Keratinocyte (primary cell): ENCODE measurements around the gene CCDC122. TPM values are rescaled to one million over a fixed set of nuclear protein-coding genes. Genes with fewer than 3 reads are reported as not detected.

Source experiments
- DNase-seq: peaks from one replicate; pipeline ENCODE4 v3.0.0-alpha.2; 2011; ENCODE audit warnings: low read depth, missing footprints, low spot score
- FAIRE-seq: peaks from 2 replicates; lab custom pipeline; 2011; peaks lifted over from hg19 to GRCh38; lab: Jason Lieb, UNC
- H2AFZ ChIP-seq: 2 replicates; pipeline ENCODE4 v1.6.0; 2012; ENCODE audit warnings: low read length, control low read depth, inconsistent platforms; ENCODE audit not compliant: control insufficient read depth
- H3K27ac ChIP-seq: 2 replicates; pipeline ENCODE4 v1.5.1; 2011; ENCODE audit warnings: low read length; ENCODE audit not compliant: control insufficient read depth, insufficient read depth
- H3K27me3 ChIP-seq: 3 replicates; pipeline ENCODE4 v1.6.0; 2011; ENCODE audit warnings: low read length; ENCODE audit not compliant: control insufficient read depth, insufficient read depth; ENCODE audit errors: extremely low read depth
- H3K36me3 ChIP-seq, 2 experiments: 2 replicates in 1 of 2; 3 replicates in 1 of 2; pipeline ENCODE4 v1.5.1; 2011; ENCODE audit warnings: low read length in 2 of 2, mild to moderate bottlenecking in 1 of 2; ENCODE audit not compliant: control insufficient read depth in 2 of 2, insufficient read depth in 2 of 2; ENCODE audit errors: extremely low read depth in 1 of 2
- H3K4me1 ChIP-seq: 3 replicates; pipeline ENCODE4 v1.5.1; 2011; ENCODE audit warnings: low read length; ENCODE audit not compliant: control insufficient read depth, insufficient read depth; ENCODE audit errors: extremely low read depth
- H3K4me2 ChIP-seq: 3 replicates; pipeline ENCODE4 v1.6.0; 2011; ENCODE audit warnings: low read depth, low read length; ENCODE audit not compliant: control insufficient read depth, insufficient read depth; ENCODE audit errors: extremely low read depth
- H3K4me3 ChIP-seq, 3 experiments: fragments of 200-600 bp in 1 of 3; sonication (generic) in 1 of 3; 2 replicates in 2 of 3; 3 replicates in 1 of 3; pipeline ENCODE4 v1.5.1; 2011 to 2016; ENCODE audit warnings: low read length in 3 of 3, mild to moderate bottlenecking in 3 of 3, control low read depth in 2 of 3, inconsistent platforms in 1 of 3, low read depth in 1 of 3, mixed read lengths in 1 of 3, mixed run types in 1 of 3, moderate library complexity in 1 of 3; ENCODE audit not compliant: control insufficient read depth in 2 of 3, insufficient read depth in 2 of 3; ENCODE audit errors: extremely low read depth in 1 of 3
- H3K79me2 ChIP-seq: 2 replicates; pipeline ENCODE4 v1.6.0; 2012; ENCODE audit warnings: low read length; ENCODE audit not compliant: control insufficient read depth, insufficient read depth
- H3K9ac ChIP-seq: 3 replicates; pipeline ENCODE4 v1.6.0; 2011; ENCODE audit warnings: low read length; ENCODE audit not compliant: control insufficient read depth, insufficient read depth; ENCODE audit errors: extremely low read depth
- H3K9me1 ChIP-seq: 3 replicates; pipeline ENCODE4 v1.6.0; 2011; ENCODE audit warnings: low read length; ENCODE audit not compliant: control insufficient read depth, insufficient read depth; ENCODE audit errors: extremely low read depth
- H3K9me3 ChIP-seq: 2 replicates; pipeline ENCODE4 v1.5.1; 2012; ENCODE audit warnings: low read depth, low read length; ENCODE audit not compliant: control insufficient read depth
- H4K20me1 ChIP-seq: 3 replicates; pipeline ENCODE4 v1.6.0; 2011; ENCODE audit warnings: low read length; ENCODE audit not compliant: control insufficient read depth, insufficient read depth; ENCODE audit errors: extremely low read depth
- EZH2 ChIP-seq: IDR thresholded peaks from one replicate; pipeline ENCODE4 v1.6.1; 2012; ENCODE audit warnings: inconsistent platforms, mild to moderate bottlenecking, low read length, moderate library complexity
- dilution Hi-C: fragments of 300-500 bp; cut with MboI; formaldehyde crosslinking; loops from one replicate; pipeline ENCODE4 v1.7.0; 2020; ENCODE audit warnings: low sequenced_read_pairs; ENCODE audit not compliant: extremely low pct_ligation_motif_present
- polyA plus RNA-seq, 5 experiments: library from polyadenylated mRNA; depleted of rRNA in 3 of 5; stranded (reverse) in 3 of 5; stranded (forward) in 1 of 5; unstranded in 1 of 5; fragments of >200 nt; gene quantifications; 1 replicate in 1 of 5; 2 replicates in 3 of 5; 3 replicates in 1 of 5; pipeline versions ENCODE4 v1.2.1 to v1.2.3, GENCODE V29; 2011 to 2012; ENCODE audit warnings: missing spikeins in 2 of 5, low read depth in 1 of 5, low replicate concordance in 1 of 5
- TF ChIP-seq, protein P1 (sequence below), 3 experiments: IDR thresholded peaks in 1 of 3; conservative IDR thresholded peaks in 1 of 3; optimal IDR thresholded peaks in 1 of 3; 2 replicates in 2 of 3; 3 replicates in 1 of 3; pipeline versions ENCODE3 to v1.5.1; 2011; ENCODE audit warnings: low read length in 3 of 3, mild to moderate bottlenecking in 3 of 3, moderate library complexity in 2 of 3, control low read depth in 1 of 3, inconsistent platforms in 1 of 3; ENCODE audit not compliant: insufficient read depth in 2 of 3; ENCODE audit errors: extremely low read depth in 1 of 3

CCDC122 gene
- polyA plus RNA-seq, 1 donor (not counting 4 experiments of a cell fraction or from before 2014, with no cell fraction given) = 1.5 TPM

GRCh38 chr13:43861863-43862262 is 17.7 kb downstream of the CCDC122 start:
- no peaks in the 10 kb centered on the region for H3K27me3 ChIP-seq
- H3K9ac ChIP-seq = no peak overlapping the region
- H3K79me2 ChIP-seq = no peaks in the 10 kb centered on the region
- no peak for TF ChIP-seq EZH2
- TF ChIP-seq, protein P1, sequence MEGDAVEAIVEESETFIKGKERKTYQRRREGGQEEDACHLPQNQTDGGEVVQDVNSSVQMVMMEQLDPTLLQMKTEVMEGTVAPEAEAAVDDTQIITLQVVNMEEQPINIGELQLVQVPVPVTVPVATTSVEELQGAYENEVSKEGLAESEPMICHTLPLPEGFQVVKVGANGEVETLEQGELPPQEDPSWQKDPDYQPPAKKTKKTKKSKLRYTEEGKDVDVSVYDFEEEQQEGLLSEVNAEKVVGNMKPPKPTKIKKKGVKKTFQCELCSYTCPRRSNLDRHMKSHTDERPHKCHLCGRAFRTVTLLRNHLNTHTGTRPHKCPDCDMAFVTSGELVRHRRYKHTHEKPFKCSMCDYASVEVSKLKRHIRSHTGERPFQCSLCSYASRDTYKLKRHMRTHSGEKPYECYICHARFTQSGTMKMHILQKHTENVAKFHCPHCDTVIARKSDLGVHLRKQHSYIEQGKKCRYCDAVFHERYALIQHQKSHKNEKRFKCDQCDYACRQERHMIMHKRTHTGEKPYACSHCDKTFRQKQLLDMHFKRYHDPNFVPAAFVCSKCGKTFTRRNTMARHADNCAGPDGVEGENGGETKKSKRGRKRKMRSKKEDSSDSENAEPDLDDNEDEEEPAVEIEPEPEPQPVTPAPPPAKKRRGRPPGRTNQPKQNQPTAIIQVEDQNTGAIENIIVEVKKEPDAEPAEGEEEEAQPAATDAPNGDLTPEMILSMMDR (optimal IDR thresholded peaks at IDR 0.05 in 1 of 3, IDR thresholded peaks at IDR 0.05 in 1 of 3, conservative IDR thresholded peaks at IDR 0.05 in 1 of 3; ENCODE audit: extremely low read depth in 1 of 3, insufficient read depth in 2 of 3, low read length in 3 of 3) = no peak
- H3K4me2 ChIP-seq = no peak overlapping the region
- H3K27ac ChIP-seq = no peak overlapping the region
- FAIRE-seq (no peak), DNase-seq (no peak)
- H2AFZ ChIP-seq = no peak overlapping the region
- H3K9me1 ChIP-seq = no peaks in the 10 kb centered on the region
- no peaks in the 10 kb centered on the region for H3K9me3 ChIP-seq
- peaks cover 18% of the 10 kb centered on the region for H3K4me1 ChIP-seq
- H4K20me1 ChIP-seq = no peaks in the 10 kb centered on the region
- dilution Hi-C loops = no loop called here
- no peaks in the 10 kb centered on the region for H3K36me3 ChIP-seq
- H3K4me3 ChIP-seq = no peak overlapping the region

GRCh38 chr13:43852923-43853404 is 26.6 kb downstream of the CCDC122 start:
- Histone ChIP-seq H2AFZ (no peak overlapping the region), H3K27ac (no peak overlapping the region), H4K20me1 (no peaks in the 10 kb centered on the region), H3K4me1 (peaks cover 6% of the 10 kb centered on the region), H3K79me2 (no peaks in the 10 kb centered on the region), H3K4me2 (no peak overlapping the region), H3K9me1 (no peaks in the 10 kb centered on the region), H3K4me3 (no peak overlapping the region), H3K9ac (no peak overlapping the region), H3K9me3 (peaks cover 4% of the 10 kb centered on the region), H3K36me3 (peaks cover 0 to 2% of the 10 kb centered on the region in 2 experiments), H3K27me3 (no peaks in the 10 kb centered on the region)
- FAIRE-seq (no peak), DNase-seq (no peak)
- dilution Hi-C loops = no loop called here
- no peak for TF ChIP-seq EZH2
- TF ChIP-seq, protein P1 (optimal IDR thresholded peaks at IDR 0.05 in 1 of 3, IDR thresholded peaks at IDR 0.05 in 1 of 3, conservative IDR thresholded peaks at IDR 0.05 in 1 of 3; ENCODE audit: extremely low read depth in 1 of 3, insufficient read depth in 2 of 3, low read length in 3 of 3) = no peak
